Vagina (tissue), 2 donors: ENCODE measurements around the gene MRPS22. TPM values are rescaled to one million over a fixed set of nuclear protein-coding genes. Genes with fewer than 3 reads are reported as not detected.
A peak's percentile ranks its signal among the peaks of the same experiment; 100 is the strongest.
"Not testable (repeated sequence)": the region's sequence is repeated elsewhere in the genome, so short reads cannot be mapped to it uniquely, and the experiment has no call there.

Experiments
- DNase-seq, 2 donors: peaks; one replicate each; pipeline ENCODE4 v3.0.0-alpha.2; 2017; ENCODE audit errors: extremely low spot score in 2 of 2
- H3K27ac ChIP-seq: fragments of 200-600 bp; sonication (generic); one replicate; pipeline ENCODE4 v1.5.1; 2019
- H3K27me3 ChIP-seq: fragments of 200-600 bp; sonication (generic); one replicate; pipeline ENCODE4 v1.5.1; 2019
- H3K36me3 ChIP-seq, 2 donors: fragments of 200-600 bp; sonication (generic); one replicate each; pipeline ENCODE4 v1.5.1; 2017 to 2019
- H3K4me1 ChIP-seq: fragments of 200-600 bp; sonication (generic); one replicate; pipeline ENCODE4 v1.5.1; 2019
- H3K4me3 ChIP-seq, 2 donors: fragments of 200-600 bp; sonication (generic); 1 replicate in 1 of 2; 2 replicates in 1 of 2; pipeline ENCODE4 v1.5.1; 2016 to 2019
- H3K9me3 ChIP-seq: fragments of 200-600 bp; sonication (generic); one replicate; pipeline ENCODE4 v1.5.1; 2019
- POLR2A ChIP-seq, 2 donors: fragments of 450-650 bp; IDR thresholded peaks; one replicate each; pipeline ENCODE4 v1.6.1; 2017; ENCODE audit warnings: antibody characterized with exemption in 2 of 2, mild to moderate bottlenecking in 2 of 2, moderate library complexity in 2 of 2
- POLR2AphosphoS5 ChIP-seq, 2 donors: sonication (generic); formaldehyde crosslinking; IDR thresholded peaks; one replicate each; pipeline ENCODE4 v1.9.0; 2017; ENCODE audit warnings: antibody characterized with exemption in 2 of 2, mild to moderate bottlenecking in 2 of 2, low read depth in 1 of 2; ENCODE audit not compliant: insufficient read depth in 1 of 2
- intact Hi-C: fragments of 100-400 bp; cut with DNase I; formaldehyde crosslinking; loops from one replicate; pipeline ENCODE4 v1.15.1; 2023
- small RNA-seq: library from RNA; depleted of rRNA; stranded (forward); fragments of <200 nt; gene quantifications from one replicate; pipeline ENCODE3, GENCODE V24; 2016
- total RNA-seq: library from RNA; depleted of rRNA; stranded (reverse); fragments of >200 nt; gene quantifications from one replicate; pipeline ENCODE4 v1.2.3, GENCODE V29; 2016
- TF ChIP-seq, protein P1 (sequence below), 3 experiments: fragments of 450-650 bp in 2 of 3; fragments of 200-600 bp in 1 of 3; sonication (generic) in 1 of 3; IDR thresholded peaks; one replicate each; pipeline ENCODE4 v1.5.1; 2017 to 2019; ENCODE audit warnings: antibody characterized with exemption in 3 of 3, mild to moderate bottlenecking in 2 of 3, moderate library complexity in 2 of 3

The MRPS22 gene
- total RNA-seq, 1 donor from 2014 or later: 45.7 TPM

DNA sequence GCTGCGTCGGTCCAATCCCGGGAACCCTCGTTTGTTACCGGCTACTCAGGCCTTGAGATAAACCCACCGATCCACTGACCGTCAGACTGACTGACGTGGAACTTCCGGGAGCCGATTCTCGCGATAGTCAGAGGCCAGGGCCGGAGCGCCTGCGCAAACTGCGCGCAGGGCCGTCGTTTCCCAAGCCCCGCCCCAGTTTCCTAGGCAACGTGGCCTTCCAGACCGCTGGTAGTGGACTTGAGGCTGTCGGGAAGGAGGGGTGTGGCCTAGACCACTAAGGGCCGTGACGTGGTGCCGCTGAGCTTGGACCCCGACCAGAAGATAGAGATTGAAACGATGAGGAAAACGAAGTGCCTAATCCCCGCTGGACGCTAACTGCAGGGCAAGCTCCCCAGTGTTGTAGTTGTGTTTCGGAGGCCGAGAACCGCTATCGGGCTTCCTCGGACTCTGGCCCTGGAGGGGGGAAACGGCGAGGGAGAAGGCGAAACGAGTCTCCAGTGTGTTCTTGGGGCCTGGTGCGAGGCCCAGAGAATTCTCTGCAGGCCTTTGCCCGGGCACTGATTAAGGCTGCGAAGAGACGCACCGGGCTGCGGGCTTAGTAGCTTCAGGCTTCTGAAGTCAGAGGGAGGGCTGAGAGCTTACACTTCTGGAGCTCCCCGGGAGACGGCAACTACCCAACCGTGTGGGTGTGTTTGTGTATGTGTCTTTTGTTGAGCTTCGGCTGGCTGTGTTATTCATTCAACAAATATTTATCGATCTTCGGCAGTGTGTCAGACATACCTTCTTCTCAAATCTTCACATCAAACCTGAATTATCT lies 45.9 kb downstream of the MRPS22 start, which contains the start of gene COPB2:
Gene COPB2, minus strand, starts transcription at position 96 of the 817 bp plus-strand sequence. CDS start 97 bp downstream, outside the sequence.
- Histone ChIP-seq H3K27me3 (no peaks in the 10 kb centered on the region), H3K9me3 (no peaks in the 10 kb centered on the region), H3K4me3 (peak within 1 kb of the TSS; percentile 88 to 100), H3K4me1 (peaks cover 41% of the 10 kb centered on the region), H3K27ac (peak within 1 kb of the TSS; percentile 95), H3K36me3 (no peaks in the 10 kb centered on the region)
- intact Hi-C loops: no loop called here
- peak; percentile 98 to 99 for DNase-seq
- peak; percentile 17 to 47 for TF ChIP-seq POLR2A (IDR thresholded peaks at IDR 0.05)
- TF ChIP-seq, protein P1, sequence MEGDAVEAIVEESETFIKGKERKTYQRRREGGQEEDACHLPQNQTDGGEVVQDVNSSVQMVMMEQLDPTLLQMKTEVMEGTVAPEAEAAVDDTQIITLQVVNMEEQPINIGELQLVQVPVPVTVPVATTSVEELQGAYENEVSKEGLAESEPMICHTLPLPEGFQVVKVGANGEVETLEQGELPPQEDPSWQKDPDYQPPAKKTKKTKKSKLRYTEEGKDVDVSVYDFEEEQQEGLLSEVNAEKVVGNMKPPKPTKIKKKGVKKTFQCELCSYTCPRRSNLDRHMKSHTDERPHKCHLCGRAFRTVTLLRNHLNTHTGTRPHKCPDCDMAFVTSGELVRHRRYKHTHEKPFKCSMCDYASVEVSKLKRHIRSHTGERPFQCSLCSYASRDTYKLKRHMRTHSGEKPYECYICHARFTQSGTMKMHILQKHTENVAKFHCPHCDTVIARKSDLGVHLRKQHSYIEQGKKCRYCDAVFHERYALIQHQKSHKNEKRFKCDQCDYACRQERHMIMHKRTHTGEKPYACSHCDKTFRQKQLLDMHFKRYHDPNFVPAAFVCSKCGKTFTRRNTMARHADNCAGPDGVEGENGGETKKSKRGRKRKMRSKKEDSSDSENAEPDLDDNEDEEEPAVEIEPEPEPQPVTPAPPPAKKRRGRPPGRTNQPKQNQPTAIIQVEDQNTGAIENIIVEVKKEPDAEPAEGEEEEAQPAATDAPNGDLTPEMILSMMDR (IDR thresholded peaks at IDR 0.05): no peak
- peak; percentile 96 to 97 for TF ChIP-seq POLR2AphosphoS5 (IDR thresholded peaks at IDR 0.05; ENCODE audit: insufficient read depth in 1 of 2, low read depth in 1 of 2)

DNA sequence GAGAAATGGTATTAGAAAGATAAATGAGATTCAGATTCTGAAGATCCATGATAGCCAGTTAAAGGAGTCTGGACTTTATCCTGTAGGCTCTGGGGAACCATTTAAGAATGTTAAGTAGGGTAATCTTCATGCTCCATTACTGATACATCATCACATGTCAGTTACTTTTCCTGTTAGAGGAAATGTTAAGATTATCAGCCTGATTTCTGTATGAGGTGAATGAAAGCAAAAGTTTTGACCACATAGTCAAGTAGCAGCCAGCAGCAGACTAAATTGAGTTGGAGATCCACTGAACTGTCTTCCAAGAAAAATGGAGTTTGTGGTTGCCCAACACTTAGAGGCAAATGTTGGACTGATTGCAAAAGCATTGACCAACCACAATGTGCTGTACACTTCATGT lies 50.3 kb downstream of the MRPS22 start:
- no peaks in the 10 kb centered on the region for H3K27me3 ChIP-seq
- intact Hi-C loops: no loop called here
- no peak overlapping the region for H3K4me3 ChIP-seq
- no peak overlapping the region for H3K27ac ChIP-seq
- H3K4me1 ChIP-seq: peaks cover 12% of the 10 kb centered on the region
- H3K9me3 ChIP-seq: no peaks in the 10 kb centered on the region
- TF ChIP-seq, protein P1 (IDR thresholded peaks at IDR 0.05): no peak
- no peak for TF ChIP-seq POLR2AphosphoS5 (IDR thresholded peaks at IDR 0.05; ENCODE audit: insufficient read depth in 1 of 2, low read depth in 1 of 2)
- TF ChIP-seq POLR2A (IDR thresholded peaks at IDR 0.05): no peak
- no peaks in the 10 kb centered on the region for H3K36me3 ChIP-seq
- DNase-seq: no peak

DNA sequence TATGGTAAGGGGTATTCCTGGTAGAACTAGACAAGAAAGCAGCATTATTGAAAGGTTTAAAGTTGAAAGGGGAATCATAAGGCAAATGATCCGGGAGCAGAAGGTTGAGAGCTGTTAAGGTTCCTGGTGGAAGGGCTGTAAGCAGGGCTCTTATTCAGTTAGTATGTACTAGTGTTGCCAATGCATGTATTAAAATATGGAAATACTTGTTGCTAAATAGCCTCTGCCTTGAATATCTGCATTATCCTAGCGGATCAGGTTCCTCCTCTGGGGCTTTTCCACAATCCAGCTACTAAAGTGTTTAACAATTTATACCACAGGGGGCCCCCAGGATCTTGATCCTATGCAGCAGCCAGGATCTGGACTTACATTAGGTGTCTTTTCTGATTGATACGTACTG lies 52.9 kb downstream of the MRPS22 start:
- TF ChIP-seq POLR2A (IDR thresholded peaks at IDR 0.05) (no peak), POLR2AphosphoS5 (IDR thresholded peaks at IDR 0.05; ENCODE audit: insufficient read depth in 1 of 2, low read depth in 1 of 2) (no peak)
- TF ChIP-seq, protein P1 (IDR thresholded peaks at IDR 0.05): no peak
- Histone ChIP-seq H3K36me3 (no peaks in the 10 kb centered on the region), H3K9me3 (peaks cover 2% of the 10 kb centered on the region), H3K27me3 (no peaks in the 10 kb centered on the region), H3K4me1 (no peaks in the 10 kb centered on the region), H3K27ac (no peak overlapping the region), H3K4me3 (no peak overlapping the region)
- no peak for DNase-seq
- intact Hi-C loops: no loop called here

DNA sequence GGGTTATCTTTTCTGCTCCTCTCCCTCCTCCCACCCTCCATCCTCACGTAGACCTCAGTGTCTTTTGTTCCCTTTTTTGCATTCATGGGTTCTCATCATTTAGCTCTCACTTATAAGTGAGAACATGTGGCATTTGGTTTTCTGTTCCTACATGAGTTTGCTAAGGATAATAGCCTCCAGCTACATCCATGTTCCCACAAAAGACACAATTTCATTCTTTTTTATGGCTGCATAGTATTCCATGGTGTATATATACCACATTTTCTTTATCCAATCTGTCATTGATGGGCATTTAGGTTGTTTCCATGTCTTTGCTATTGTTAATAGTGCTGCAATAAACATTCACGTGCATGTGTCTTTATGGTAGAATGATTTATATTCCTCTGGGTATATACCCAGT lies 57.3 kb downstream of the MRPS22 start:
- intact Hi-C loops, H3K27ac ChIP-seq, H3K36me3 ChIP-seq, H3K4me3 ChIP-seq, DNase-seq, H3K27me3 ChIP-seq, H3K9me3 ChIP-seq, H3K4me1 ChIP-seq: not testable (repeated sequence)

Small RNAs within 50 kb of the gene (small RNA-seq; reads per million reads assigned to genes)
- not detected for gene RF00026

Other genes starting within 250 kb of the MRPS22 start
- 67.0 TPM for gene COPB2, start 45.6 kb downstream of the MRPS22 start, total RNA-seq
- not detected for gene RBP2, start 132.5 kb downstream of the MRPS22 start, total RNA-seq
- gene RBP1, start 195.7 kb downstream of the MRPS22 start, total RNA-seq: 19.9 TPM